Mesenchymal stem cell (in vitro differentiated cells and primary cell): Measurements from ENCODE around the gene TMEM203.

ENCODE experiments used
- DNase-seq: peaks from one replicate; pipeline ENCODE4 v3.0.0-alpha.2; 2013
- H2AFZ ChIP-seq: one replicate; pipeline ENCODE4 v1.6.1; 2013; ENCODE audit warnings: low read depth, mild to moderate bottlenecking, control low read depth, inconsistent platforms, low read length, moderate library complexity
- H2AK5ac ChIP-seq: 2 replicates; pipeline ENCODE4 v1.6.1; 2013; ENCODE audit warnings: low read length, moderate library complexity, mild to moderate bottlenecking, inconsistent platforms; ENCODE audit not compliant: severe bottlenecking
- H2BK120ac ChIP-seq: one replicate; pipeline ENCODE4 v1.6.1; 2013; ENCODE audit warnings: low read depth, mild to moderate bottlenecking, inconsistent platforms, low read length, moderate library complexity
- H2BK12ac ChIP-seq, 2 experiments: one replicate each; pipeline ENCODE4 v1.6.1; 2013; ENCODE audit warnings: inconsistent platforms in 2 of 2, low read length in 2 of 2, mild to moderate bottlenecking in 2 of 2, moderate library complexity in 2 of 2, control low read depth in 1 of 2
- H2BK15ac ChIP-seq: one replicate; pipeline ENCODE4 v1.6.1; 2013; ENCODE audit warnings: mild to moderate bottlenecking, low read depth, inconsistent platforms; ENCODE audit not compliant: poor library complexity, severe bottlenecking
- H2BK5ac ChIP-seq: 2 replicates; pipeline ENCODE4 v1.6.1; 2013; ENCODE audit warnings: low read depth, mild to moderate bottlenecking, low read length, control low read depth, inconsistent platforms; ENCODE audit not compliant: poor library complexity, severe bottlenecking
- H3K14ac ChIP-seq, 2 experiments: one replicate each; pipeline ENCODE4 v1.6.1; 2013; ENCODE audit warnings: inconsistent platforms in 2 of 2, low read length in 2 of 2, control low read depth in 1 of 2, mild to moderate bottlenecking in 1 of 2, moderate library complexity in 1 of 2
- H3K18ac ChIP-seq, 2 experiments: one replicate each; pipeline ENCODE4 v1.6.1; 2013; ENCODE audit warnings: inconsistent platforms in 2 of 2, low read length in 2 of 2, control low read depth in 1 of 2, low read depth in 1 of 2, mild to moderate bottlenecking in 1 of 2
- H3K23ac ChIP-seq, 2 experiments: one replicate each; pipeline ENCODE4 v1.6.1; 2013; ENCODE audit warnings: inconsistent platforms in 2 of 2, low read length in 2 of 2, mild to moderate bottlenecking in 2 of 2, moderate library complexity in 2 of 2, control low read depth in 1 of 2
- H3K27ac ChIP-seq: 2 replicates; pipeline ENCODE4 v1.5.1; 2013; ENCODE audit warnings: mild to moderate bottlenecking, moderate library complexity, low read length, control low read depth, inconsistent platforms; ENCODE audit not compliant: poor library complexity, severe bottlenecking
- H3K27me3 ChIP-seq, 2 experiments: 2 replicates each; pipeline versions ENCODE4 v1.6.1 to v1.7.0; 2013; ENCODE audit warnings: low read length in 2 of 2, mild to moderate bottlenecking in 2 of 2, moderate library complexity in 2 of 2, control low read depth in 1 of 2, inconsistent platforms in 1 of 2; ENCODE audit not compliant: control insufficient read depth in 1 of 2, insufficient read depth in 1 of 2
- H3K36me3 ChIP-seq, 2 experiments: 2 replicates each; pipeline versions ENCODE4 v1.6.1 to v1.7.0; 2013; ENCODE audit warnings: low read length in 2 of 2, control low read depth in 1 of 2, inconsistent platforms in 1 of 2, low read depth in 1 of 2, mild to moderate bottlenecking in 1 of 2; ENCODE audit not compliant: insufficient read depth in 2 of 2, control insufficient read depth in 1 of 2
- H3K4ac ChIP-seq, 2 experiments: one replicate each; pipeline ENCODE4 v1.6.1; 2013; ENCODE audit warnings: inconsistent platforms in 2 of 2, low read length in 2 of 2, mild to moderate bottlenecking in 2 of 2, moderate library complexity in 2 of 2, control low read depth in 1 of 2, low read depth in 1 of 2
- H3K4me1 ChIP-seq: 2 replicates; pipeline ENCODE4 v1.6.1; 2013; ENCODE audit warnings: low read depth, low read length, control low read depth; ENCODE audit not compliant: control insufficient read depth, insufficient read depth
- H3K4me2 ChIP-seq: 2 replicates; pipeline ENCODE4 v1.6.1; 2013; ENCODE audit warnings: low read length, mild to moderate bottlenecking, inconsistent platforms; ENCODE audit not compliant: poor library complexity, severe bottlenecking
- H3K4me3 ChIP-seq, 2 experiments: 2 replicates each; pipeline versions ENCODE4 v1.5.1 to v1.7.0; 2013; ENCODE audit warnings: low read length in 2 of 2, mild to moderate bottlenecking in 2 of 2, control low read depth in 1 of 2, low read depth in 1 of 2; ENCODE audit not compliant: insufficient read depth in 1 of 2
- H3K79me1 ChIP-seq: replicated peaks from 2 replicates; pipeline ENCODE4 v1.6.1; 2013; ENCODE audit warnings: mild to moderate bottlenecking, control low read depth, low read length, inconsistent platforms; ENCODE audit not compliant: poor library complexity, severe bottlenecking
- H3K9ac ChIP-seq: 2 replicates; pipeline ENCODE4 v1.7.0; 2013; ENCODE audit warnings: mild to moderate bottlenecking, low read length, moderate library complexity
- H3K9me3 ChIP-seq: 2 replicates; pipeline ENCODE4 v1.7.0; 2013; ENCODE audit warnings: mild to moderate bottlenecking, low read length; ENCODE audit not compliant: control insufficient read depth
- H4K8ac ChIP-seq: one replicate; pipeline ENCODE4 v1.6.1; 2013; ENCODE audit warnings: inconsistent platforms, mild to moderate bottlenecking, low read length, moderate library complexity
- H4K91ac ChIP-seq: one replicate; pipeline ENCODE4 v1.6.1; 2013; ENCODE audit warnings: mild to moderate bottlenecking, low read length, inconsistent platforms
- WGBS: methylation state at CpG from one replicate; pipeline ENCODE4 v1.1.7; 2013; ENCODE audit warnings: mixed read lengths; 5-methylcytosine and 5-hydroxymethylcytosine counted together

TMEM203 gene

GRCh38 chr9:137191691-137192447 is 13.6 kb downstream of the TMEM203 start:
- H2AK5ac ChIP-seq, result no peak overlapping the region
- H3K79me1 ChIP-seq, result peaks cover 53% of the 10 kb centered on the region
- H3K27me3 ChIP-seq, result no peaks in the 10 kb centered on the region
- H3K4me1 ChIP-seq, result peaks cover 67% of the 10 kb centered on the region
- 93% methylated on average over 21 of the region's 22 CpGs for WGBS
- no peak overlapping the region for H3K4me3 ChIP-seq
- H3K18ac ChIP-seq, result no peak overlapping the region
- no peak overlapping the region for H3K4me2 ChIP-seq
- H2AFZ ChIP-seq, result no peak overlapping the region
- no peak overlapping the region for H2BK12ac ChIP-seq
- H3K36me3 ChIP-seq, result peaks cover 36 to 56% of the 10 kb centered on the region in 2 experiments
- H4K8ac ChIP-seq, result no peak overlapping the region
- H3K27ac ChIP-seq, result no peak overlapping the region
- no peak overlapping the region for H3K14ac ChIP-seq
- H3K4ac ChIP-seq, result no peak overlapping the region
- no peak for DNase-seq
- no peak overlapping the region for H2BK5ac ChIP-seq
- H4K91ac ChIP-seq, result peak overlapping the region; percentile 0
- H3K23ac ChIP-seq, result no peak overlapping the region
- no peak overlapping the region for H2BK120ac ChIP-seq
- no peak overlapping the region for H2BK15ac ChIP-seq
- H3K9me3 ChIP-seq, result no peaks in the 10 kb centered on the region
- H3K9ac ChIP-seq, result peak overlapping the region; percentile 2

- Histone ChIP-seq H2BK12ac (no peak overlapping the region), H3K4me1 (peaks cover 69% of the 10 kb centered on the region), H3K27me3 (no peaks in the 10 kb centered on the region), H2AFZ (no peak overlapping the region), H3K14ac (no peak overlapping the region), H4K91ac (peak overlapping the region; percentile 0), H3K18ac (no peak overlapping the region), H3K23ac (no peak overlapping the region), H2BK15ac (no peak overlapping the region), H2AK5ac (no peak overlapping the region), H2BK120ac (no peak overlapping the region), H2BK5ac (no peak overlapping the region), H3K9ac (peak overlapping the region; percentile 2), H3K4ac (no peak overlapping the region), H4K8ac (no peak overlapping the region), H3K79me1 (peaks cover 55% of the 10 kb centered on the region), H3K36me3 (peaks cover 41 to 61% of the 10 kb centered on the region in 2 experiments), H3K4me2 (no peak overlapping the region), H3K9me3 (no peaks in the 10 kb centered on the region), H3K27ac (no peak overlapping the region), H3K4me3 (no peak overlapping the region)
- WGBS, result 89% methylated on average over 3 of the region's 3 CpGs
- no peak for DNase-seq
Measured at GRCh38 chr9:137191245-137191644, 14.2 kb downstream of the TMEM203 start.

GRCh38 chr9:137190315-137190856 is 15.1 kb downstream of the TMEM203 start:
- Histone ChIP-seq H3K79me1 (peaks cover 61% of the 10 kb centered on the region), H2BK120ac (no peak overlapping the region), H3K4ac (no peak overlapping the region), H2AFZ (no peak overlapping the region), H3K9me3 (no peaks in the 10 kb centered on the region), H2BK12ac (no peak overlapping the region), H4K91ac (no peak overlapping the region), H3K4me1 (peaks cover 66% of the 10 kb centered on the region), H3K23ac (no peak overlapping the region), H3K14ac (no peak overlapping the region), H3K27me3 (no peaks in the 10 kb centered on the region), H4K8ac (no peak overlapping the region), H2BK15ac (no peak overlapping the region), H3K4me3 (peak overlapping the region in 1 of 2 experiments; percentile 100), H3K36me3 (peaks cover 49 to 64% of the 10 kb centered on the region in 2 experiments), H2BK5ac (no peak overlapping the region), H2AK5ac (no peak overlapping the region), H3K4me2 (no peak overlapping the region), H3K9ac (peak overlapping the region; percentile 96), H3K27ac (no peak overlapping the region), H3K18ac (no peak overlapping the region)
- 88% methylated on average over 8 of the region's 9 CpGs for WGBS
- no peak for DNase-seq
